KMS-11 (cell line): ENCODE results near the gene PLEKHB2.
"Not testable (repeated sequence)": the region's sequence is repeated elsewhere in the genome, so short reads cannot be mapped to it uniquely, and the experiment has no call there.

ENCODE experiments used
- H2AFZ ChIP-seq: fragments of 200-600 bp; sonication (generic); 2 replicates; pipeline ENCODE4 v1.6.1; 2016; ENCODE audit warnings: antibody characterized with exemption, mixed run types, low read depth
- H3K27ac ChIP-seq: fragments of 200-600 bp; sonication (generic); 2 replicates; pipeline ENCODE4 v1.6.1; 2016; ENCODE audit warnings: mild to moderate bottlenecking, mixed run types
- H3K27me3 ChIP-seq: fragments of 200-600 bp; sonication (generic); 2 replicates; pipeline ENCODE4 v1.6.1; 2017; ENCODE audit warnings: mild to moderate bottlenecking, low read depth, mixed run types, moderate library complexity; ENCODE audit not compliant: insufficient read depth
- H3K36me3 ChIP-seq: fragments of 200-600 bp; sonication (generic); 2 replicates; pipeline ENCODE4 v1.6.1; 2017; ENCODE audit warnings: mild to moderate bottlenecking, mixed run types; ENCODE audit not compliant: insufficient read depth
- H3K4me1 ChIP-seq: fragments of 200-600 bp; sonication (generic); 2 replicates; pipeline ENCODE4 v1.6.1; 2016; ENCODE audit warnings: mild to moderate bottlenecking, low read depth, mixed run types; ENCODE audit not compliant: poor library complexity, severe bottlenecking
- H3K4me2 ChIP-seq: fragments of 200-600 bp; sonication (generic); 2 replicates; pipeline ENCODE4 v1.7.0; 2016; ENCODE audit warnings: mild to moderate bottlenecking, mixed run types
- H3K4me3 ChIP-seq: fragments of 200-600 bp; sonication (generic); IDR thresholded peaks from 2 replicates; pipeline ENCODE4 v1.6.1; 2017; ENCODE audit warnings: low read depth, low read length, mixed read lengths; ENCODE audit not compliant: insufficient read depth
- H3K79me2 ChIP-seq: fragments of 200-600 bp; sonication (generic); 2 replicates; pipeline ENCODE4 v1.6.1; 2016; ENCODE audit warnings: low read depth, mixed run types; ENCODE audit not compliant: insufficient read depth
- H3K9ac ChIP-seq: fragments of 200-600 bp; sonication (generic); 2 replicates; pipeline ENCODE4 v1.6.1; 2016; ENCODE audit warnings: mild to moderate bottlenecking, mixed run types
- H4K20me1 ChIP-seq: fragments of 200-600 bp; sonication (generic); 2 replicates; pipeline ENCODE4 v1.6.1; 2016; ENCODE audit warnings: mild to moderate bottlenecking, mixed run types; ENCODE audit not compliant: insufficient read depth
- CTCF ChIP-seq: fragments of 200-600 bp; sonication (generic); conservative IDR thresholded peaks from 2 replicates; pipeline ENCODE4 v1.6.1; 2017; ENCODE audit warnings: low read depth, mild to moderate bottlenecking, antibody characterized with exemption, low read length, moderate library complexity, mixed read lengths

PLEKHB2 gene

GRCh38 chr2:131143803-131144202 is 38.7 kb downstream of the PLEKHB2 start:
- no peak for TF ChIP-seq CTCF
- Histone ChIP-seq H3K27ac (no peak overlapping the region), H4K20me1 (no peaks in the 10 kb centered on the region), H3K4me3 (no peak overlapping the region), H3K36me3 (no peaks in the 10 kb centered on the region; the same call in 1 of the 2 replicates), H3K9ac (no peak overlapping the region), H3K79me2 (no peaks in the 10 kb centered on the region), H3K4me1 (peaks cover 44% of the 10 kb centered on the region), H2AFZ (no peak overlapping the region), H3K4me2 (no peak overlapping the region), H3K27me3 (no peaks in the 10 kb centered on the region)

- Histone ChIP-seq H4K20me1 (no peaks in the 10 kb centered on the region), H3K4me3 (no peak overlapping the region), H3K36me3 (no peaks in the 10 kb centered on the region; the same call in 1 of the 2 replicates), H3K79me2 (no peaks in the 10 kb centered on the region), H3K4me2 (no peak overlapping the region), H3K27me3 (no peaks in the 10 kb centered on the region), H3K4me1 (peaks cover 44% of the 10 kb centered on the region), H2AFZ (no peak overlapping the region), H3K27ac (no peak overlapping the region), H3K9ac (no peak overlapping the region)
- no peak for TF ChIP-seq CTCF
Measured at GRCh38 chr2:131145040-131145439, 39.9 kb downstream of the PLEKHB2 start.

GRCh38 chr2:131146231-131146630 is 41.1 kb downstream of the PLEKHB2 start:
- H3K79me2 ChIP-seq, result no peaks in the 10 kb centered on the region
- no peak overlapping the region for H3K9ac ChIP-seq
- no peak overlapping the region for H3K27ac ChIP-seq
- TF ChIP-seq CTCF, result no peak
- H2AFZ ChIP-seq, result no peak overlapping the region
- H3K27me3 ChIP-seq, result no peaks in the 10 kb centered on the region
- no peaks in the 10 kb centered on the region for H4K20me1 ChIP-seq
- H3K4me2 ChIP-seq, result peak overlapping the region; percentile 27; the same call in 1 of the 2 replicates
- H3K4me3 ChIP-seq, result no peak overlapping the region
- H3K4me1 ChIP-seq, result peaks cover 44% of the 10 kb centered on the region
- no peaks in the 10 kb centered on the region; the same call in 1 of the 2 replicates for H3K36me3 ChIP-seq

GRCh38 chr2:131146749-131147148 is 41.6 kb downstream of the PLEKHB2 start:
- no peak for TF ChIP-seq CTCF
- peaks cover 44% of the 10 kb centered on the region for H3K4me1 ChIP-seq
- H3K27ac ChIP-seq, result peak overlapping the region; percentile 22; the same call in 1 of the 2 replicates
- peak overlapping the region; percentile 27; the same call in 1 of the 2 replicates for H3K4me2 ChIP-seq
- no peak overlapping the region for H3K9ac ChIP-seq
- H3K27me3 ChIP-seq, result no peaks in the 10 kb centered on the region
- no peak overlapping the region for H2AFZ ChIP-seq
- H3K4me3 ChIP-seq, result no peak overlapping the region
- H4K20me1 ChIP-seq, result no peaks in the 10 kb centered on the region
- no peaks in the 10 kb centered on the region for H3K79me2 ChIP-seq
- H3K36me3 ChIP-seq, result no peaks in the 10 kb centered on the region; the same call in 1 of the 2 replicates

GRCh38 chr2:131148426-131148825 is 43.3 kb downstream of the PLEKHB2 start:
- Histone ChIP-seq H3K4me2 (no peak overlapping the region), H3K9ac (no peak overlapping the region), H3K27me3 (no peaks in the 10 kb centered on the region), H3K4me3 (no peak overlapping the region), H3K4me1 (peaks cover 44% of the 10 kb centered on the region), H4K20me1 (no peaks in the 10 kb centered on the region), H3K36me3 (no peaks in the 10 kb centered on the region), H3K27ac (no peak overlapping the region), H3K79me2 (no peaks in the 10 kb centered on the region), H2AFZ (no peak overlapping the region)
- no peak for TF ChIP-seq CTCF

GRCh38 chr2:131150109-131150508 is 45.0 kb downstream of the PLEKHB2 start:
- H3K4me1 ChIP-seq, result peaks cover 34% of the 10 kb centered on the region
- H2AFZ ChIP-seq, H3K4me3 ChIP-seq, H4K20me1 ChIP-seq, H3K27me3 ChIP-seq, H3K4me2 ChIP-seq, H3K79me2 ChIP-seq, H3K27ac ChIP-seq, H3K9ac ChIP-seq, H3K36me3 ChIP-seq: not testable (repeated sequence)
